WTC11 (cell line): ENCODE data around the gene FREM2. TPM values are rescaled to one million over a fixed set of nuclear protein-coding genes. Genes with fewer than 3 reads are reported as not detected.

ENCODE experiments used
- ATAC-seq: fragments of 200-7000 bp; cut with Tn5 transposase; 2 replicates; pipeline ENCODE4 v1.10.0; 2021; ENCODE audit warnings: mild to moderate bottlenecking, moderate library complexity
- CTCF ChIA-PET: fragments of 300-600 bp; sonication (Branson Sonifier 250); formaldehyde crosslinking; loops from one replicate; lab custom pipeline; 2021; ENCODE audit warnings: antibody characterized with exemption; lab: Charles Lee
- POLR2A ChIA-PET: fragments of 350-600 bp; sonication (Branson Sonifier 250); formaldehyde crosslinking; loops from one replicate; lab custom pipeline; 2021; ENCODE audit warnings: antibody characterized with exemption; lab: Charles Lee
- DNase-seq: peaks from one replicate; pipeline ENCODE4 v3.0.0; 2021; ENCODE audit warnings: low spot score
- H3K27ac Mint-ChIP-seq: 2 replicates; pipeline ENCODE4 v1.8.0; 2021; ENCODE audit warnings: mixed read lengths
- H3K27me3 Mint-ChIP-seq: 2 replicates; pipeline ENCODE4 v1.8.0; 2021; ENCODE audit warnings: low read depth, mild to moderate bottlenecking, moderate library complexity, mixed read lengths
- H3K36me3 Mint-ChIP-seq: 2 replicates; pipeline ENCODE4 v1.8.0; 2021; ENCODE audit warnings: mixed read lengths
- H3K4me1 Mint-ChIP-seq: 2 replicates; pipeline ENCODE4 v1.8.0; 2022; ENCODE audit warnings: mixed read lengths
- H3K4me3 Mint-ChIP-seq: 2 replicates; pipeline ENCODE4 v1.8.0; 2021; ENCODE audit warnings: mild to moderate bottlenecking, moderate library complexity, mixed read lengths
- H3K9me3 Mint-ChIP-seq: 2 replicates; pipeline ENCODE4 v1.8.0; 2021; ENCODE audit warnings: mixed read lengths
- CREB1 ChIP-seq: sonication (generic); formaldehyde crosslinking; IDR thresholded peaks from 2 replicates; pipeline ENCODE4 v1.8.0; 2023; ENCODE audit warnings: mild to moderate bottlenecking, missing genetic modification reagents
- CREM ChIP-seq: sonication (generic); formaldehyde crosslinking; IDR thresholded peaks from 2 replicates; pipeline ENCODE4 v1.8.1; 2022; ENCODE audit warnings: mild to moderate bottlenecking, missing genetic modification reagents, moderate library complexity
- ESRRA ChIP-seq: sonication (generic); formaldehyde crosslinking; IDR thresholded peaks from 2 replicates; pipeline ENCODE4 v1.8.1; 2022; ENCODE audit warnings: mild to moderate bottlenecking, missing genetic modification reagents, borderline replicate concordance
- GRHL2 ChIP-seq: fragments of 250-450 bp; sonication (Bioruptor Pico); IDR thresholded peaks from 2 replicates; pipeline ENCODE4 v1.8.0; 2022; ENCODE audit warnings: mild to moderate bottlenecking, moderate library complexity; ENCODE audit not compliant: insufficient replicate concordance, severe bottlenecking
- IRF2 ChIP-seq: sonication (generic); formaldehyde crosslinking; IDR thresholded peaks from 2 replicates; pipeline ENCODE4 v1.8.0; 2022; ENCODE audit warnings: low read depth, missing genetic modification reagents, borderline replicate concordance
- JAZF1 ChIP-seq: fragments of 250-450 bp; sonication (Bioruptor Pico); IDR thresholded peaks from 2 replicates; pipeline ENCODE4 v1.9.0; 2021; ENCODE audit warnings: moderate library complexity, mild to moderate bottlenecking, inconsistent platforms
- MLX ChIP-seq: sonication (generic); formaldehyde crosslinking; IDR thresholded peaks from 2 replicates; pipeline ENCODE4 v1.8.1; 2023; ENCODE audit warnings: mild to moderate bottlenecking, missing genetic modification reagents, moderate library complexity
- MYBL2 ChIP-seq: sonication (generic); formaldehyde crosslinking; IDR thresholded peaks from 2 replicates; pipeline ENCODE4 v1.8.1; 2023; ENCODE audit warnings: mild to moderate bottlenecking, moderate library complexity, missing genetic modification reagents
- NFATC4 ChIP-seq: fragments of 250-450 bp; sonication (Bioruptor Pico); IDR thresholded peaks from 2 replicates; pipeline ENCODE4 v1.9.0; 2021; ENCODE audit warnings: mild to moderate bottlenecking
- SOX15 ChIP-seq: fragments of 250-450 bp; sonication (Bioruptor Pico); IDR thresholded peaks from 2 replicates; pipeline ENCODE4 v1.9.0; 2021; ENCODE audit warnings: mild to moderate bottlenecking
- TP53 ChIP-seq: sonication (generic); formaldehyde crosslinking; IDR thresholded peaks from 2 replicates; pipeline ENCODE4 v1.8.1; 2023; ENCODE audit warnings: mild to moderate bottlenecking, missing genetic modification reagents
- ZBTB43 ChIP-seq: sonication (generic); formaldehyde crosslinking; IDR thresholded peaks from 2 replicates; pipeline ENCODE4 v1.8.1; 2023; ENCODE audit warnings: mild to moderate bottlenecking, missing genetic modification reagents
- ZNF232 ChIP-seq: sonication (generic); formaldehyde crosslinking; IDR thresholded peaks from 2 replicates; pipeline ENCODE4 v1.8.0; 2022; ENCODE audit warnings: mild to moderate bottlenecking, missing genetic modification reagents
- ZNF512 ChIP-seq: sonication (generic); formaldehyde crosslinking; IDR thresholded peaks from 2 replicates; pipeline ENCODE4 v1.8.1; 2022; ENCODE audit warnings: missing genetic modification reagents, borderline replicate concordance
- total RNA-seq: library from RNA; stranded (reverse); gene quantifications from 3 replicates; pipeline ENCODE4 v1.2.3, GENCODE V29; 2021
- TF ChIP-seq, protein P1 (sequence below): fragments of 250-450 bp; sonication (Bioruptor Pico); IDR thresholded peaks from 2 replicates; pipeline ENCODE4 v1.9.0; 2021; ENCODE audit warnings: mild to moderate bottlenecking, borderline replicate concordance
- TF ChIP-seq, protein P2 (sequence below): fragments of 250-450 bp; sonication (Bioruptor Pico); IDR thresholded peaks from 2 replicates; pipeline ENCODE4 v1.9.0; 2021; ENCODE audit warnings: mild to moderate bottlenecking
- TF ChIP-seq, protein P3 (sequence below): sonication (generic); formaldehyde crosslinking; IDR thresholded peaks from 2 replicates; pipeline ENCODE4 v1.8.0; 2022; ENCODE audit warnings: mild to moderate bottlenecking, missing genetic modification reagents
- TF ChIP-seq, protein P4 (sequence below): fragments of 200-600 bp; IDR thresholded peaks from 2 replicates; pipeline ENCODE4 v1.8.0; 2022; ENCODE audit warnings: antibody characterized with exemption
- TF ChIP-seq, protein P5 (sequence below): sonication (generic); formaldehyde crosslinking; IDR thresholded peaks from 2 replicates; pipeline ENCODE4 v1.8.1; 2023; ENCODE audit warnings: mild to moderate bottlenecking, missing genetic modification reagents, moderate library complexity
- TF ChIP-seq, protein P6 (sequence below): sonication (generic); formaldehyde crosslinking; IDR thresholded peaks from 2 replicates; pipeline ENCODE4 v1.8.1; 2022; ENCODE audit warnings: low read depth, mild to moderate bottlenecking, moderate library complexity, missing genetic modification reagents, borderline replicate concordance

The FREM2 gene
- total RNA-seq, 1 experiment from 2014 or later: 23.7 TPM

DNA sequence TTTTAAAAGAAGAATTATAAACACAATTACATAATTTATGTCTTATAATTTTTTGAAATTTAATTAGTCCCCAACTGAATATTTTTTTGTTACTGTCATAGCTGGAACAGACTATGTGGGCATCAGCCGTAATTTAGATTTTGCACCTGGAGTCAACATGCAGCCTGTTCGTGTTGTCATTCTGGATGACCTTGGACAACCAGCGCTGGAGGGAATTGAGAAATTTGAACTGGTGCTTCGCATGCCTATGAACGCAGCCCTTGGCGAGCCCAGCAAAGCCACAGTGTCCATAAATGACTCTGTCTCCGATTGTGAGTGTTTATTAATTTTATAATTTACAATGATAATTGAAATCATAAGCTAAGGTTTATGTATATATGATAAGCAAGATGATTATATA is 161.5 kb downstream of the FREM2 start:
- CTCF ChIA-PET: no interaction called here
- TF ChIP-seq IRF2 (no peak), ZBTB43 (CRISPR knock-in tag) (no peak), CREM (CRISPR knock-in tag) (no peak), MLX (no peak), MYBL2 (CRISPR knock-in tag) (no peak), CREB1 (no peak), JAZF1 (no peak), NFATC4 (CRISPR knock-in tag) (no peak), GRHL2 (CRISPR knock-in tag) (no peak)
- TF ChIP-seq, protein P1, sequence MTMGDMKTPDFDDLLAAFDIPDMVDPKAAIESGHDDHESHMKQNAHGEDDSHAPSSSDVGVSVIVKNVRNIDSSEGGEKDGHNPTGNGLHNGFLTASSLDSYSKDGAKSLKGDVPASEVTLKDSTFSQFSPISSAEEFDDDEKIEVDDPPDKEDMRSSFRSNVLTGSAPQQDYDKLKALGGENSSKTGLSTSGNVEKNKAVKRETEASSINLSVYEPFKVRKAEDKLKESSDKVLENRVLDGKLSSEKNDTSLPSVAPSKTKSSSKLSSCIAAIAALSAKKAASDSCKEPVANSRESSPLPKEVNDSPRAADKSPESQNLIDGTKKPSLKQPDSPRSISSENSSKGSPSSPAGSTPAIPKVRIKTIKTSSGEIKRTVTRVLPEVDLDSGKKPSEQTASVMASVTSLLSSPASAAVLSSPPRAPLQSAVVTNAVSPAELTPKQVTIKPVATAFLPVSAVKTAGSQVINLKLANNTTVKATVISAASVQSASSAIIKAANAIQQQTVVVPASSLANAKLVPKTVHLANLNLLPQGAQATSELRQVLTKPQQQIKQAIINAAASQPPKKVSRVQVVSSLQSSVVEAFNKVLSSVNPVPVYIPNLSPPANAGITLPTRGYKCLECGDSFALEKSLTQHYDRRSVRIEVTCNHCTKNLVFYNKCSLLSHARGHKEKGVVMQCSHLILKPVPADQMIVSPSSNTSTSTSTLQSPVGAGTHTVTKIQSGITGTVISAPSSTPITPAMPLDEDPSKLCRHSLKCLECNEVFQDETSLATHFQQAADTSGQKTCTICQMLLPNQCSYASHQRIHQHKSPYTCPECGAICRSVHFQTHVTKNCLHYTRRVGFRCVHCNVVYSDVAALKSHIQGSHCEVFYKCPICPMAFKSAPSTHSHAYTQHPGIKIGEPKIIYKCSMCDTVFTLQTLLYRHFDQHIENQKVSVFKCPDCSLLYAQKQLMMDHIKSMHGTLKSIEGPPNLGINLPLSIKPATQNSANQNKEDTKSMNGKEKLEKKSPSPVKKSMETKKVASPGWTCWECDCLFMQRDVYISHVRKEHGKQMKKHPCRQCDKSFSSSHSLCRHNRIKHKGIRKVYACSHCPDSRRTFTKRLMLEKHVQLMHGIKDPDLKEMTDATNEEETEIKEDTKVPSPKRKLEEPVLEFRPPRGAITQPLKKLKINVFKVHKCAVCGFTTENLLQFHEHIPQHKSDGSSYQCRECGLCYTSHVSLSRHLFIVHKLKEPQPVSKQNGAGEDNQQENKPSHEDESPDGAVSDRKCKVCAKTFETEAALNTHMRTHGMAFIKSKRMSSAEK (CRISPR knock-in tag): no peak
- TF ChIP-seq, protein P2, sequence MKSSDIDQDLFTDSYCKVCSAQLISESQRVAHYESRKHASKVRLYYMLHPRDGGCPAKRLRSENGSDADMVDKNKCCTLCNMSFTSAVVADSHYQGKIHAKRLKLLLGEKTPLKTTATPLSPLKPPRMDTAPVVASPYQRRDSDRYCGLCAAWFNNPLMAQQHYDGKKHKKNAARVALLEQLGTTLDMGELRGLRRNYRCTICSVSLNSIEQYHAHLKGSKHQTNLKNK (CRISPR knock-in tag): no peak
- TF ChIP-seq, protein P3, sequence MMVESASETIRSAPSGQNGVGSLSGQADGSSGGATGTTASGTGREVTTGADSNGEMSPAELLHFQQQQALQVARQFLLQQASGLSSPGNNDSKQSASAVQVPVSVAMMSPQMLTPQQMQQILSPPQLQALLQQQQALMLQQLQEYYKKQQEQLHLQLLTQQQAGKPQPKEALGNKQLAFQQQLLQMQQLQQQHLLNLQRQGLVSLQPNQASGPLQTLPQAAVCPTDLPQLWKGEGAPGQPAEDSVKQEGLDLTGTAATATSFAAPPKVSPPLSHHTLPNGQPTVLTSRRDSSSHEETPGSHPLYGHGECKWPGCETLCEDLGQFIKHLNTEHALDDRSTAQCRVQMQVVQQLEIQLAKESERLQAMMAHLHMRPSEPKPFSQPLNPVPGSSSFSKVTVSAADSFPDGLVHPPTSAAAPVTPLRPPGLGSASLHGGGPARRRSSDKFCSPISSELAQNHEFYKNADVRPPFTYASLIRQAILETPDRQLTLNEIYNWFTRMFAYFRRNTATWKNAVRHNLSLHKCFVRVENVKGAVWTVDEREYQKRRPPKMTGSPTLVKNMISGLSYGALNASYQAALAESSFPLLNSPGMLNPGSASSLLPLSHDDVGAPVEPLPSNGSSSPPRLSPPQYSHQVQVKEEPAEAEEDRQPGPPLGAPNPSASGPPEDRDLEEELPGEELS (CRISPR knock-in tag): no peak
- TF ChIP-seq, all 79 proteins: peak for 0
- peaks cover 16% of the 10 kb centered on the region for H3K36me3 Mint-ChIP-seq
- POLR2A ChIA-PET: no interaction called here
- ATAC-seq: no peak
- no peaks in the 10 kb centered on the region for H3K9me3 Mint-ChIP-seq
- DNase-seq: no peak
- H3K4me1 Mint-ChIP-seq: peaks cover 9% of the 10 kb centered on the region; the same call in 1 of the 2 replicates
- no peak overlapping the region for H3K27ac Mint-ChIP-seq
- H3K27me3 Mint-ChIP-seq: no peaks in the 10 kb centered on the region
- H3K4me3 Mint-ChIP-seq: no peak overlapping the region

DNA sequence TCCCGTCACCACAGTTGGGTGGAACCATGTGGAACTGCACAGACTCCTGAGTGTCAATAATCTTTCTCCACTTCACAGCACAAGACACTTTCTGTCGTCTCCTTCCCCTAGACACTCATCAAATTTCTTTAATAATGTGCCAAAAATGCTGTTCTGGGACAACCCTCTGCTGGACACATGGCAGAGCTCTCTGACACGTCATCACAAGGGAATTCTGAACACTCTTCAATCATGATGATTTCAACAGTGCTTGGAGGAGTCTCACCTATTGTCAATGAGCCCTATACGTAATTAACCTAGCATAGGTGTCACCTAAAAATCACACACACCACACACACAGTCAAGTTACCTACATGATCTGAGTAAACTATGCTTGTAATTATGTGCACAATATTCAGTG is 162.4 kb downstream of the FREM2 start:
- Mint-ChIP-seq H3K4me3 (no peak overlapping the region), H3K27ac (no peak overlapping the region), H3K27me3 (no peaks in the 10 kb centered on the region), H3K36me3 (peaks cover 17% of the 10 kb centered on the region), H3K9me3 (no peaks in the 10 kb centered on the region), H3K4me1 (peaks cover 9% of the 10 kb centered on the region; the same call in 1 of the 2 replicates)
- ATAC-seq (no peak), DNase-seq (no peak)
- POLR2A ChIA-PET: no interaction called here
- CTCF ChIA-PET: no interaction called here
- TF ChIP-seq ZNF512 (CRISPR knock-in tag): no peak
- no peak for TF ChIP-seq SOX15 (CRISPR knock-in tag)
- TF ChIP-seq, protein P4, sequence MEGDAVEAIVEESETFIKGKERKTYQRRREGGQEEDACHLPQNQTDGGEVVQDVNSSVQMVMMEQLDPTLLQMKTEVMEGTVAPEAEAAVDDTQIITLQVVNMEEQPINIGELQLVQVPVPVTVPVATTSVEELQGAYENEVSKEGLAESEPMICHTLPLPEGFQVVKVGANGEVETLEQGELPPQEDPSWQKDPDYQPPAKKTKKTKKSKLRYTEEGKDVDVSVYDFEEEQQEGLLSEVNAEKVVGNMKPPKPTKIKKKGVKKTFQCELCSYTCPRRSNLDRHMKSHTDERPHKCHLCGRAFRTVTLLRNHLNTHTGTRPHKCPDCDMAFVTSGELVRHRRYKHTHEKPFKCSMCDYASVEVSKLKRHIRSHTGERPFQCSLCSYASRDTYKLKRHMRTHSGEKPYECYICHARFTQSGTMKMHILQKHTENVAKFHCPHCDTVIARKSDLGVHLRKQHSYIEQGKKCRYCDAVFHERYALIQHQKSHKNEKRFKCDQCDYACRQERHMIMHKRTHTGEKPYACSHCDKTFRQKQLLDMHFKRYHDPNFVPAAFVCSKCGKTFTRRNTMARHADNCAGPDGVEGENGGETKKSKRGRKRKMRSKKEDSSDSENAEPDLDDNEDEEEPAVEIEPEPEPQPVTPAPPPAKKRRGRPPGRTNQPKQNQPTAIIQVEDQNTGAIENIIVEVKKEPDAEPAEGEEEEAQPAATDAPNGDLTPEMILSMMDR: no peak
- no peak for TF ChIP-seq IRF2
- TF ChIP-seq ESRRA (CRISPR knock-in tag): no peak
- no peak for TF ChIP-seq CREB1
- TF ChIP-seq ZNF232: no peak
- no peak for TF ChIP-seq TP53 (CRISPR knock-in tag)
- TF ChIP-seq, protein P5, sequence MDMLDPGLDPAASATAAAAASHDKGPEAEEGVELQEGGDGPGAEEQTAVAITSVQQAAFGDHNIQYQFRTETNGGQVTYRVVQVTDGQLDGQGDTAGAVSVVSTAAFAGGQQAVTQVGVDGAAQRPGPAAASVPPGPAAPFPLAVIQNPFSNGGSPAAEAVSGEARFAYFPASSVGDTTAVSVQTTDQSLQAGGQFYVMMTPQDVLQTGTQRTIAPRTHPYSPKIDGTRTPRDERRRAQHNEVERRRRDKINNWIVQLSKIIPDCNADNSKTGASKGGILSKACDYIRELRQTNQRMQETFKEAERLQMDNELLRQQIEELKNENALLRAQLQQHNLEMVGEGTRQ (CRISPR knock-in tag): no peak
- TF ChIP-seq, protein P6, sequence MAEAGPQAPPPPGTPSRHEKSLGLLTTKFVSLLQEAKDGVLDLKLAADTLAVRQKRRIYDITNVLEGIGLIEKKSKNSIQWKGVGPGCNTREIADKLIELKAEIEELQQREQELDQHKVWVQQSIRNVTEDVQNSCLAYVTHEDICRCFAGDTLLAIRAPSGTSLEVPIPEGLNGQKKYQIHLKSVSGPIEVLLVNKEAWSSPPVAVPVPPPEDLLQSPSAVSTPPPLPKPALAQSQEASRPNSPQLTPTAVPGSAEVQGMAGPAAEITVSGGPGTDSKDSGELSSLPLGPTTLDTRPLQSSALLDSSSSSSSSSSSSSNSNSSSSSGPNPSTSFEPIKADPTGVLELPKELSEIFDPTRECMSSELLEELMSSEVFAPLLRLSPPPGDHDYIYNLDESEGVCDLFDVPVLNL (CRISPR knock-in tag): no peak
